ENCODE data around the gene PDGFRA.
A peak's percentile ranks its signal among the peaks of the same experiment; 100 is the strongest.

DNA sequence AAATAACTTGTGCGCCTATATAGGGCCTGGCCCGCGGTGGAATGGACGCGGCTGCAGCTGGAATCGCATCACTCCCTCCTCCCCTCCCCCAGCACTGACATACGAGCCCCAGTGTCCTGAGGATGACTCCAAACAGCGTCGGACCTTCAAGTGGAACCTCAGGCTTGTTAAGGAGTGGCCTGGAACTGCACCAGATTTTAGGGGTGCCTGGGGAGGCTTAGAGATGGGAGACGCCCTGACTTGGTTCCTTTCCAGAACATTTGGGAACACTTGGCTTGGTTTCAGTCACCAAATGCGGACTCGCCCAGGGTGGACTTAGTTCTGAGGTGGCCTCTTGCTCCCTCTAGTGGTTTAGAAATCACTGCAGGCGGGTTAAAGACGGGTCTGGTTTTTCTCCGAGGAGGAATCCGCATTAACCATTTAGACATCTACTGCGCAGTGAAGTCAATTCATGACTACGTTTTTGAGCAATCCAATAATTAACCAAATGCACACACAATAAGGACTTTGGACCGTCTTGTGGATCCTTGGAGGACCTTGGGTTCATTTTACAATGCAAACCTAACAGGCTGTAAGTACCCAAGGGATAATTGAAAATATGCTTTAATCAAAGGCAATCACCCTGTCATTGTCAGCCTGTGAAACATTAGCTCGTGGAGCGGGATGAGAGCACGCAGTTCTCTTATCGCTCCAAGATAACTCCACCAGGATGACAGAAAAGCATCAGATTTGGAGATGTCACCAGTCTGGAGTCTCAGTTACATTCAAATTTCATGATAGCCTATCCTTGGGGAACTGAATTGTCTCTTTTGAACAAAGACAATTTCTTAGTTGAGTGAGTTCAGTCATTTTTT lies 11.2 kb upstream of the PDGFRA start:
- peak; percentile 84 to 94 (median 90) for TF ChIP-seq CTCF (IDR thresholded peaks at IDR 0.05)
- no peak for TF ChIP-seq POLR2A (IDR thresholded peaks at IDR 0.05)
- TF ChIP-seq POLR2AphosphoS5 (IDR thresholded peaks at IDR 0.05): peak; percentile 54
